ENCODE results near the gene FAF1.

FAF1 gene

GRCh38 chr1:50659107-50659662, 300.9 kb downstream of the FAF1 start:
- H2AFZ ChIP-seq (ENCODE audit: low read depth, low read length), result no peak overlapping the region
- H3K9ac ChIP-seq (ENCODE audit: low read length), result no peak overlapping the region
- peaks cover 9% of the 10 kb centered on the region for H3K4me1 ChIP-seq (ENCODE audit: low read length)
- peak overlapping the region; percentile 45 for H3K4me2 ChIP-seq (ENCODE audit: low read length)
- H3K9me3 ChIP-seq (ENCODE audit: insufficient read depth, low read length), result no peaks in the 10 kb centered on the region
- H3K4me3 ChIP-seq (ENCODE audit: low read length), result no peak overlapping the region
- H3K27me3 ChIP-seq (ENCODE audit: low read depth, low read length), result no peaks in the 10 kb centered on the region
- no peaks in the 10 kb centered on the region for H4K20me1 ChIP-seq (ENCODE audit: insufficient read depth, low read length)
- no peak for TF ChIP-seq CTCF (IDR thresholded peaks at IDR 0.05; ENCODE audit: low read depth, low read length)
- TF ChIP-seq EZH2phosphoT487 (IDR thresholded peaks at IDR 0.05; ENCODE audit: low read depth), result no peak
- no peaks in the 10 kb centered on the region for H3K79me2 ChIP-seq (ENCODE audit: low read length)
- no peaks in the 10 kb centered on the region for H3K36me3 ChIP-seq (replicated peaks; ENCODE audit: low read depth, low read length)
- H3K27ac ChIP-seq (ENCODE audit: low read length), result no peak overlapping the region

GRCh38 chr1:50658459-50659076, 301.5 kb downstream of the FAF1 start:
- Histone ChIP-seq H3K79me2 (ENCODE audit: low read length) (no peaks in the 10 kb centered on the region), H3K4me1 (ENCODE audit: low read length) (peaks cover 9% of the 10 kb centered on the region), H3K36me3 (replicated peaks; ENCODE audit: low read depth, low read length) (no peaks in the 10 kb centered on the region), H3K4me2 (ENCODE audit: low read length) (no peak overlapping the region), H3K27ac (ENCODE audit: low read length) (no peak overlapping the region), H3K9ac (ENCODE audit: low read length) (no peak overlapping the region), H4K20me1 (ENCODE audit: insufficient read depth, low read length) (no peaks in the 10 kb centered on the region), H3K27me3 (ENCODE audit: low read depth, low read length) (no peaks in the 10 kb centered on the region), H3K4me3 (ENCODE audit: low read length) (no peak overlapping the region), H2AFZ (ENCODE audit: low read depth, low read length) (no peak overlapping the region), H3K9me3 (ENCODE audit: insufficient read depth, low read length) (no peaks in the 10 kb centered on the region)
- TF ChIP-seq CTCF (IDR thresholded peaks at IDR 0.05; ENCODE audit: low read depth, low read length) (no peak), EZH2phosphoT487 (IDR thresholded peaks at IDR 0.05; ENCODE audit: low read depth) (no peak)

GRCh38 chr1:50656931-50657330, 303.1 kb downstream of the FAF1 start:
- Histone ChIP-seq H4K20me1 (ENCODE audit: insufficient read depth, low read length) (no peaks in the 10 kb centered on the region), H3K9ac (ENCODE audit: low read length) (no peak overlapping the region), H3K4me3 (ENCODE audit: low read length) (no peak overlapping the region), H3K36me3 (replicated peaks; ENCODE audit: low read depth, low read length) (no peaks in the 10 kb centered on the region), H3K79me2 (ENCODE audit: low read length) (no peaks in the 10 kb centered on the region), H3K27me3 (ENCODE audit: low read depth, low read length) (no peaks in the 10 kb centered on the region), H3K9me3 (ENCODE audit: insufficient read depth, low read length) (no peaks in the 10 kb centered on the region), H3K27ac (ENCODE audit: low read length) (no peak overlapping the region), H3K4me1 (ENCODE audit: low read length) (peaks cover 9% of the 10 kb centered on the region), H2AFZ (ENCODE audit: low read depth, low read length) (no peak overlapping the region), H3K4me2 (ENCODE audit: low read length) (no peak overlapping the region)
- TF ChIP-seq CTCF (IDR thresholded peaks at IDR 0.05; ENCODE audit: low read depth, low read length) (no peak), EZH2phosphoT487 (IDR thresholded peaks at IDR 0.05; ENCODE audit: low read depth) (no peak)

GRCh38 chr1:50651476-50652263, 308.4 kb downstream of the FAF1 start:
- Histone ChIP-seq H3K79me2 (ENCODE audit: low read length) (no peaks in the 10 kb centered on the region), H3K9ac (ENCODE audit: low read length) (no peak overlapping the region), H3K4me3 (ENCODE audit: low read length) (no peak overlapping the region), H3K27me3 (ENCODE audit: low read depth, low read length) (no peaks in the 10 kb centered on the region), H4K20me1 (ENCODE audit: insufficient read depth, low read length) (no peaks in the 10 kb centered on the region), H3K36me3 (replicated peaks; ENCODE audit: low read depth, low read length) (no peaks in the 10 kb centered on the region), H3K4me1 (ENCODE audit: low read length) (no peaks in the 10 kb centered on the region), H3K4me2 (ENCODE audit: low read length) (no peak overlapping the region), H3K9me3 (ENCODE audit: insufficient read depth, low read length) (no peaks in the 10 kb centered on the region), H2AFZ (ENCODE audit: low read depth, low read length) (no peak overlapping the region), H3K27ac (ENCODE audit: low read length) (no peak overlapping the region)
- no peak for TF ChIP-seq EZH2phosphoT487 (IDR thresholded peaks at IDR 0.05; ENCODE audit: low read depth)
- no peak for TF ChIP-seq CTCF (IDR thresholded peaks at IDR 0.05; ENCODE audit: low read depth, low read length)

Data from OCI-LY3 (cell line).